HepG2 (cell line): ENCODE measurements around the gene TP63. TPM values are rescaled to one million over a fixed set of nuclear protein-coding genes. Genes with fewer than 3 reads are reported as not detected.

ENCODE experiments used
- ATAC-seq: fragments of 200-7000 bp; cut with Tn5 transposase; 3 replicates; pipeline ENCODE4 v1.9.1; 2020; ENCODE audit warnings: mild to moderate bottlenecking, moderate library complexity
- BruUV-seq: library from RNA; stranded (reverse); fragments of 400-500 nt; replicated peaks from 2 replicates; lab custom pipeline; 2021; lab: Mats Ljungman, UMichigan
- CTCF ChIA-PET: fragments of 300-600 bp; formaldehyde crosslinking; extraction: SDS; loops from one replicate; lab custom pipeline; 2021; ENCODE audit warnings: low total read pairs, inconsistent platforms, low intra/inter-chr PET ratio; lab: Yijun Ruan, JAX
- POLR2A ChIA-PET: fragments of 350-600 bp; sonication (Branson Sonifier 250); formaldehyde crosslinking; loops from one replicate; lab custom pipeline; 2020; ENCODE audit warnings: antibody characterized with exemption, inconsistent platforms; lab: Yijun Ruan, JAX
- DNase-seq: peaks from one replicate; pipeline ENCODE4 v3.0.0-alpha.2; 2015; ENCODE audit warnings: low spot score
- FAIRE-seq: peaks from 3 replicates; lab custom pipeline; 2011; peaks lifted over from hg19 to GRCh38; lab: Jason Lieb, UNC
- H2AFZ ChIP-seq: one replicate; pipeline ENCODE4 v1.6.1; 2011; ENCODE audit warnings: low read length, inconsistent platforms
- H3K27ac ChIP-seq: fragments of 300-600 bp; 3 replicates; pipeline ENCODE4 v1.8.0; 2011; ENCODE audit warnings: mixed run types, mild to moderate bottlenecking, mixed read lengths, low read length, inconsistent platforms; ENCODE audit not compliant: insufficient read depth; ENCODE audit errors: extremely low read length
- H3K27me3 ChIP-seq, 2 experiments: fragments of 200-600 bp in 1 of 2; 2 replicates in 1 of 2; 3 replicates in 1 of 2; pipeline versions ENCODE4 v1.6.0 to v1.8.0; 2011; ENCODE audit warnings: low read length in 2 of 2, mild to moderate bottlenecking in 2 of 2, moderate library complexity in 2 of 2, inconsistent platforms in 1 of 2; ENCODE audit not compliant: insufficient read depth in 2 of 2, control insufficient read depth in 1 of 2
- H3K36me3 ChIP-seq, 2 experiments: fragments of 200-600 bp in 1 of 2; replicated peaks in 1 of 2; 2 replicates in 1 of 2; 3 replicates in 1 of 2; pipeline versions ENCODE4 v1.5.1 to v1.8.0; 2011; ENCODE audit warnings: low read length in 2 of 2, inconsistent platforms in 1 of 2; ENCODE audit not compliant: insufficient read depth in 2 of 2, control insufficient read depth in 1 of 2
- H3K4me1 ChIP-seq: 2 replicates; pipeline ENCODE4 v1.5.1; 2012; ENCODE audit warnings: low read length, inconsistent platforms; ENCODE audit not compliant: insufficient read depth
- H3K4me2 ChIP-seq: 2 replicates; pipeline ENCODE4 v1.6.0; 2011; ENCODE audit warnings: low read depth, low read length, inconsistent platforms
- H3K4me3 ChIP-seq, 3 experiments: fragments of 200-600 bp in 1 of 3; sonication (generic), shearing (Covaris generic) in 1 of 3; replicated peaks in 1 of 3; 2 replicates each; pipeline ENCODE4 v1.5.1; 2011 to 2016; ENCODE audit warnings: low read length in 3 of 3, inconsistent platforms in 2 of 3, low read depth in 2 of 3, mild to moderate bottlenecking in 2 of 3, control low read depth in 1 of 3, mixed read lengths in 1 of 3; ENCODE audit not compliant: insufficient read depth in 1 of 3
- H3K79me2 ChIP-seq: one replicate; pipeline ENCODE4 v1.6.1; 2011; ENCODE audit warnings: low read length, inconsistent platforms; ENCODE audit not compliant: insufficient read depth
- H3K9ac ChIP-seq: 2 replicates; pipeline ENCODE4 v1.6.0; 2011; ENCODE audit warnings: mild to moderate bottlenecking, low read depth, low read length, inconsistent platforms; ENCODE audit not compliant: insufficient read depth
- H3K9me3 ChIP-seq: 2 replicates; pipeline ENCODE4 v1.5.1; 2012; ENCODE audit warnings: mild to moderate bottlenecking, low read length
- H4K20me1 ChIP-seq: 2 replicates; pipeline ENCODE4 v1.6.0; 2011; ENCODE audit warnings: inconsistent platforms, mild to moderate bottlenecking, low read length, moderate library complexity; ENCODE audit not compliant: insufficient read depth
- ARNT2 ChIP-seq: sonication (generic); formaldehyde crosslinking; IDR thresholded peaks from 2 replicates; pipeline ENCODE4 v1.8.0; 2022; ENCODE audit warnings: mild to moderate bottlenecking, low read depth, missing genetic modification reagents, moderate library complexity
- ATF7-NPFF ChIP-seq: sonication (generic); formaldehyde crosslinking; IDR thresholded peaks from 2 replicates; pipeline ENCODE4 v1.8.1; 2023; ENCODE audit warnings: mild to moderate bottlenecking, low read depth, missing genetic modification reagents, moderate library complexity
- EZH2 ChIP-seq: conservative IDR thresholded peaks from 2 replicates; pipeline ENCODE4 v1.6.1; 2012; ENCODE audit warnings: mild to moderate bottlenecking, low read depth, low read length, moderate library complexity
- IRF9 ChIP-seq: sonication (generic); formaldehyde crosslinking; IDR thresholded peaks from 2 replicates; pipeline ENCODE4 v1.8.0; 2022; ENCODE audit warnings: missing genetic modification reagents, mild to moderate bottlenecking, borderline replicate concordance
- KLF12 ChIP-seq: sonication (generic); formaldehyde crosslinking; IDR thresholded peaks from 2 replicates; pipeline ENCODE4 v1.4.0; 2020; ENCODE audit warnings: missing genetic modification reagents, borderline replicate concordance
- KLF15 ChIP-seq: sonication (generic); formaldehyde crosslinking; IDR thresholded peaks from 2 replicates; pipeline ENCODE4 v1.8.1; 2023; ENCODE audit warnings: borderline replicate concordance, mild to moderate bottlenecking, inconsistent platforms, missing genetic modification reagents, mixed read lengths
- SAP130 ChIP-seq: IDR thresholded peaks from 2 replicates; pipeline ENCODE4 v1.6.1; 2016; ENCODE audit warnings: low read depth
- SIX4 ChIP-seq: sonication (generic); formaldehyde crosslinking; IDR thresholded peaks from 2 replicates; pipeline ENCODE4 v1.4.0; 2020; ENCODE audit warnings: missing genetic modification reagents
- ZNF292 ChIP-seq: sonication (generic); formaldehyde crosslinking; IDR thresholded peaks from 2 replicates; pipeline ENCODE4 v1.8.1; 2022; ENCODE audit warnings: mild to moderate bottlenecking, low read depth, missing genetic modification reagents, borderline replicate concordance
- ZNF383 ChIP-seq: sonication (generic); formaldehyde crosslinking; IDR thresholded peaks from 2 replicates; pipeline ENCODE4 v1.4.0; 2020; ENCODE audit warnings: missing genetic modification reagents, mild to moderate bottlenecking, borderline replicate concordance
- ZNF564 ChIP-seq: sonication (generic); formaldehyde crosslinking; IDR thresholded peaks from 2 replicates; pipeline ENCODE4 v1.8.1; 2023; ENCODE audit warnings: mild to moderate bottlenecking, missing genetic modification reagents
- ZNF850 ChIP-seq: sonication (generic); formaldehyde crosslinking; conservative IDR thresholded peaks from 2 replicates; pipeline ENCODE4 v1.9.0; 2021; ENCODE audit warnings: mild to moderate bottlenecking, missing genetic modification reagents
- ZSCAN12 ChIP-seq: sonication (generic); formaldehyde crosslinking; IDR thresholded peaks from 2 replicates; pipeline ENCODE4 v1.9.0; 2021; ENCODE audit warnings: mild to moderate bottlenecking, missing genetic modification reagents
- ZSCAN22 ChIP-seq: sonication (generic); formaldehyde crosslinking; IDR thresholded peaks from 2 replicates; pipeline ENCODE4 v1.4.0; 2020; ENCODE audit warnings: mild to moderate bottlenecking, missing genetic modification reagents
- WGBS: methylation state at CpG from one replicate; pipeline ENCODE4 v1.1.6; 2017; ENCODE audit warnings: low lambda C conversion rate; 5-methylcytosine and 5-hydroxymethylcytosine counted together
- in situ Hi-C: cut with HindIII; loops from 2 replicates; pipeline ENCODE4 v1.10.0; 2017; ENCODE audit warnings: low pct_unique_long_range_greater_than_20kb; ENCODE audit not compliant: extremely low pct_ligation_motif_present
- intact Hi-C: fragments of 100-400 bp; cut with micrococcal nuclease; formaldehyde crosslinking; loops from one replicate; pipeline ENCODE4 v1.10.0; 2022; ENCODE audit not compliant: unreplicated experiment
- polyA plus RNA-seq, 8 experiments: library from polyadenylated mRNA; depleted of rRNA in 3 of 8; stranded (reverse) in 7 of 8; unstranded in 1 of 8; fragments of >200 nt; fragmentation: Illumina TruSeq in 4 of 8; extraction: Trizol in 4 of 8; gene quantifications; 2 replicates each; pipeline versions ENCODE4 v1.2.1 to v1.2.3, GENCODE V29; 2011 to 2016; ENCODE audit warnings: low read depth in 4 of 8, missing spikeins in 1 of 8, mixed read lengths in 1 of 8; ENCODE audit not compliant: insufficient read depth in 1 of 8
- total RNA-seq, 5 experiments: library from RNA; depleted of rRNA; stranded (reverse); fragments of >200 nt; fragmentation: Illumina TruSeq; extraction: Trizol; gene quantifications; 2 replicates each; pipeline ENCODE4 v1.2.3, GENCODE V29; 2016; ENCODE audit warnings: low read depth in 1 of 5
- TF ChIP-seq, protein P1 (sequence below): sonication (generic); formaldehyde crosslinking; IDR thresholded peaks from 2 replicates; pipeline ENCODE4 v1.4.0; 2020; ENCODE audit warnings: mild to moderate bottlenecking, missing genetic modification reagents
- TF ChIP-seq, protein P2 (sequence below): sonication (generic); formaldehyde crosslinking; IDR thresholded peaks from 2 replicates; pipeline ENCODE4 v1.8.0; 2022; ENCODE audit warnings: mild to moderate bottlenecking, missing genetic modification reagents; ENCODE audit not compliant: insufficient replicate concordance

Gene TP63
- total and polyA plus RNA-seq, 2 of the 13 experiments (the other 11 are each of a cell fraction or from before 2014, with no cell fraction given): not detected

DNA sequence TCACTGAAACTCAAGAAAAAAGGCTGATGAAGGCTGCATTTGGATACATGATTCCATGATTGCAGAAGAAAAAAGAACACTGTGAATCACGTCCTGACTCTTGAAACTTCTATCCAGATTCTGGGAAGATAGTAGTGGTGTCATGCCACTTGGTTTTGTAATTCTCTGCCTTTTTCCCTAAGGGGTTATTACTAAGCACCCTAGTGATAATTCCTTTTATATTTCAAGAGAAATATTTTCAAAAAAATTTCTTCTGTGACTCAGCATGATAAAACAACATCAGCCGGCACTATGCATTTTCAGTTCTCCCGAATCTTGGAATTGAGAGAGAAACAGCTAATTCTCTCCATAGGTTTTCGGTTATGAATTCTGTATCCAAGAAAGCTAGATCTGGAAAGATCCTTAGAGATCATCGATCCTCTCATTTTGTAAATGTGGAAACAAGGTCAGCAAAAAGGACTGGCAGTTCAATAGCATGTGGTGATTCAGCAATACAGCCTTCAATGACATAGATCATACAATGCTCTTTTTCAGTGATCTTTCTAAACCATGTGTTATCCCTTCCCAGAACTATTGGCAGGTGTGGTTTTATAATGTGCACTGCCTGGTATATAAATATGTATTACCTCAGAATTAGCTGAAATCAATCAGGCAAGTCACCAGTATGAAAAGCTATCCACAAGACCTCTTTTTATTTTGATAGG is 42.6 kb upstream of the TP63 start (continued):
- TF ChIP-seq ZSCAN12: no peak
- TF ChIP-seq ZSCAN22 (CRISPR knock-in tag): no peak
- TF ChIP-seq EZH2: no peak
- TF ChIP-seq ZNF850 (CRISPR knock-in tag): no peak
- TF ChIP-seq, protein P1, sequence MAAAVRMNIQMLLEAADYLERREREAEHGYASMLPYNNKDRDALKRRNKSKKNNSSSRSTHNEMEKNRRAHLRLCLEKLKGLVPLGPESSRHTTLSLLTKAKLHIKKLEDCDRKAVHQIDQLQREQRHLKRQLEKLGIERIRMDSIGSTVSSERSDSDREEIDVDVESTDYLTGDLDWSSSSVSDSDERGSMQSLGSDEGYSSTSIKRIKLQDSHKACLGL: no peak
- no peak for TF ChIP-seq ARNT2 (CRISPR knock-in tag)
- no peak for TF ChIP-seq SIX4 (CRISPR knock-in tag)
- TF ChIP-seq ZNF383 (CRISPR knock-in tag): no peak
- no peak for TF ChIP-seq SAP130 (CRISPR knock-in tag)
- TF ChIP-seq KLF12 (CRISPR knock-in tag): no peak
- TF ChIP-seq KLF15: no peak

GRCh38 chr3:189589179-189589569 is 42.0 kb upstream of the TP63 start:
- no peak overlapping the region for H3K4me2 ChIP-seq
- no peak overlapping the region for H3K27ac ChIP-seq
- CTCF ChIA-PET: no interaction called here
- in situ Hi-C loops: no loop called here
- H3K9ac ChIP-seq: no peak overlapping the region
- 45% methylated on average over 1 of the region's 1 CpG for WGBS
- no peaks in the 10 kb centered on the region for H4K20me1 ChIP-seq
- no peak overlapping the region for H2AFZ ChIP-seq
- DNase-seq (no peak), ATAC-seq (no peak), FAIRE-seq (no peak)
- H3K79me2 ChIP-seq: no peaks in the 10 kb centered on the region
- H3K4me1 ChIP-seq: no peaks in the 10 kb centered on the region
- TF ChIP-seq ZNF564 (CRISPR knock-in tag) (no peak), ATF7-NPFF (CRISPR knock-in tag) (no peak), ZNF292 (CRISPR knock-in tag) (no peak), IRF9 (CRISPR knock-in tag) (no peak)
- TF ChIP-seq, protein P2, sequence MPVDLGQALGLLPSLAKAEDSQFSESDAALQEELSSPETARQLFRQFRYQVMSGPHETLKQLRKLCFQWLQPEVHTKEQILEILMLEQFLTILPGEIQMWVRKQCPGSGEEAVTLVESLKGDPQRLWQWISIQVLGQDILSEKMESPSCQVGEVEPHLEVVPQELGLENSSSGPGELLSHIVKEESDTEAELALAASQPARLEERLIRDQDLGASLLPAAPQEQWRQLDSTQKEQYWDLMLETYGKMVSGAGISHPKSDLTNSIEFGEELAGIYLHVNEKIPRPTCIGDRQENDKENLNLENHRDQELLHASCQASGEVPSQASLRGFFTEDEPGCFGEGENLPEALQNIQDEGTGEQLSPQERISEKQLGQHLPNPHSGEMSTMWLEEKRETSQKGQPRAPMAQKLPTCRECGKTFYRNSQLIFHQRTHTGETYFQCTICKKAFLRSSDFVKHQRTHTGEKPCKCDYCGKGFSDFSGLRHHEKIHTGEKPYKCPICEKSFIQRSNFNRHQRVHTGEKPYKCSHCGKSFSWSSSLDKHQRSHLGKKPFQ (CRISPR knock-in tag): no peak
- H3K4me3 ChIP-seq: no peak overlapping the region
- intact Hi-C loops: no loop called here
- POLR2A ChIA-PET: no interaction called here
- no peaks in the 10 kb centered on the region for H3K27me3 ChIP-seq
- no peaks in the 10 kb centered on the region for H3K9me3 ChIP-seq
- no peaks in the 10 kb centered on the region for H3K36me3 ChIP-seq
- BruUV-seq: no TSS peak
